Ovary (tissue), 9 donors: Measurements from ENCODE around the gene C3orf20. TPM values are rescaled to one million over a fixed set of nuclear protein-coding genes. Genes with fewer than 3 reads are reported as not detected.

ENCODE experiments used
- DNase-seq, 5 donors: peaks; one replicate each; pipeline ENCODE4 v3.0.0-alpha.2; 2019 to 2020
- H3K27ac ChIP-seq, 2 donors: fragments of 200-600 bp; one replicate each; pipeline versions ENCODE4 v1.5.1 to v1.8.0; 2019 to 2022
- H3K27me3 ChIP-seq: fragments of 200-600 bp; one replicate; pipeline ENCODE4 v1.8.0; 2022
- H3K36me3 ChIP-seq: fragments of 200-600 bp; sonication (generic); one replicate; pipeline ENCODE4 v1.5.1; 2019
- H3K4me1 ChIP-seq: one replicate; pipeline ENCODE4 v1.8.1; 2013; ENCODE audit warnings: mild to moderate bottlenecking, moderate library complexity; ENCODE audit not compliant: insufficient read depth
- H3K4me3 ChIP-seq: fragments of 200-600 bp; sonication (generic); one replicate; pipeline ENCODE4 v1.5.1; 2017
- H3K9me3 ChIP-seq, 2 donors: fragments of 200-600 bp in 1 of 2; sonication (generic) in 1 of 2; one replicate each; pipeline versions ENCODE4 v1.5.1 to v1.8.1; 2013 to 2019; ENCODE audit warnings: mild to moderate bottlenecking in 1 of 2, moderate library complexity in 1 of 2
- CTCF ChIP-seq, 3 donors: fragments of 450-650 bp in 2 of 3; fragments of 200-600 bp in 1 of 3; IDR thresholded peaks; one replicate each; pipeline versions ENCODE4 v1.5.1 to v1.8.0; 2016 to 2022; ENCODE audit warnings: antibody characterized with exemption in 3 of 3, mild to moderate bottlenecking in 1 of 3
- EP300 ChIP-seq: sonication (generic); formaldehyde crosslinking; IDR thresholded peaks from one replicate; pipeline ENCODE4 v1.6.1; 2017; ENCODE audit warnings: antibody characterized with exemption
- POLR2A ChIP-seq: fragments of 450-650 bp; IDR thresholded peaks from one replicate; pipeline ENCODE4 v1.6.1; 2017; ENCODE audit warnings: antibody characterized with exemption, mild to moderate bottlenecking, moderate library complexity
- WGBS, 3 donors: extraction: QIAGEN DNeasy Blood & Tissue Kit in 1 of 3; methylation state at CpG; one replicate each; pipeline versions ENCODE4 v1.1.5 to v1.1.7; 2013 to 2017; 5-methylcytosine and 5-hydroxymethylcytosine counted together
- intact Hi-C, 4 donors: fragments of 100-400 bp; cut with DNase I; formaldehyde crosslinking; loops; one replicate each; pipeline versions ENCODE4 v1.11.0 to v1.15.1; 2022 to 2023
- polyA plus RNA-seq, 2 donors: library from polyadenylated mRNA; stranded (reverse); fragments of 200-250 nt in 1 of 2; fragments of 350-450 nt in 1 of 2; fragmentation: Illumina TruSeq in 1 of 2; extraction: RNeasy Lipid Tissue Mini Kit (QIAGEN cat#74804) in 1 of 2; gene quantifications; one replicate each; pipeline ENCODE4 v1.2.3, GENCODE V29; 2013 to 2014
- total RNA-seq, 7 donors: library from RNA; depleted of rRNA in 2 of 7; stranded (reverse); fragments of >200 nt in 2 of 7; fragmentation: NEBNext Ultra II Directional in 3 of 7; extraction: Animal tissue kit (Norgen Biotek cat#: 25700) in 3 of 7; gene quantifications; one replicate each; pipeline versions ENCODE4 v1.1.0 to v1.2.4, GENCODE V29; 2016 to 2023
- donor health status: DM: no; HTN: no; CAD: no; lungs with moderate emphysema.
- donor health status: DM: no; HTN: no; CAD: no.
- donor health status: Bipolar disorder and iron deficiency.
- donor health status: DM: yes; HTN: yes; CAD: no.
- donor health status: DM: no; HTN: no; CAD: no.
- donor health status: DM: yes; HTN: yes; CAD: no.

C3orf20 gene
- total and polyA plus RNA-seq, 9 donors, result 0.08 to 0.17 (median 0.11) TPM; not detected in 3

GRCh38 chr3:14758959-14759358, 84.0 kb downstream of the C3orf20 start:
- no peak overlapping the region for H3K4me3 ChIP-seq
- H3K36me3 ChIP-seq, result no peaks in the 10 kb centered on the region
- H3K9me3 ChIP-seq, result no peaks in the 10 kb centered on the region
- intact Hi-C loops, result no loop called here
- WGBS, 3 donors, result 89 to 93% (median 92%) methylated on average over 3 of the region's 3 CpGs
- no peaks in the 10 kb centered on the region for H3K4me1 ChIP-seq
- no peaks in the 10 kb centered on the region for H3K27me3 ChIP-seq
- no peak for TF ChIP-seq EP300
- TF ChIP-seq CTCF (IDR thresholded peaks at IDR 0.05), result no peak
- no peak for TF ChIP-seq POLR2A
- no peak for DNase-seq
- no peak overlapping the region for H3K27ac ChIP-seq

GRCh38 chr3:14760185-14760584, 85.2 kb downstream of the C3orf20 start:
- no peak for DNase-seq
- no peaks in the 10 kb centered on the region for H3K36me3 ChIP-seq
- no peaks in the 10 kb centered on the region for H3K27me3 ChIP-seq
- no peaks in the 10 kb centered on the region for H3K4me1 ChIP-seq
- H3K4me3 ChIP-seq, result no peak overlapping the region
- intact Hi-C loops, result no loop called here
- no peak overlapping the region for H3K27ac ChIP-seq
- no peaks in the 10 kb centered on the region for H3K9me3 ChIP-seq
- no peak for TF ChIP-seq POLR2A
- no peak for TF ChIP-seq EP300
- no peak for TF ChIP-seq CTCF (IDR thresholded peaks at IDR 0.05)

GRCh38 chr3:14761121-14761672, 86.3 kb downstream of the C3orf20 start:
- Histone ChIP-seq H3K27me3 (no peaks in the 10 kb centered on the region), H3K36me3 (no peaks in the 10 kb centered on the region), H3K4me1 (no peaks in the 10 kb centered on the region), H3K4me3 (no peak overlapping the region), H3K9me3 (no peaks in the 10 kb centered on the region), H3K27ac (no peak overlapping the region)
- no peak for TF ChIP-seq CTCF (IDR thresholded peaks at IDR 0.05)
- TF ChIP-seq EP300, result no peak
- TF ChIP-seq POLR2A, result no peak
- WGBS, 3 donors, result 65 to 71% (median 70%) methylated on average over 9 of the region's 9 CpGs
- intact Hi-C loops, result no loop called here
- no peak for DNase-seq

GRCh38 chr3:14761866-14762265, 86.9 kb downstream of the C3orf20 start:
- no peaks in the 10 kb centered on the region for H3K36me3 ChIP-seq
- WGBS, 3 donors, result 93 to 94% (median 93%) methylated on average over 2 of the region's 2 CpGs
- H3K27me3 ChIP-seq, result no peaks in the 10 kb centered on the region
- no peaks in the 10 kb centered on the region for H3K9me3 ChIP-seq
- no peak for TF ChIP-seq POLR2A
- no peak for TF ChIP-seq CTCF (IDR thresholded peaks at IDR 0.05)
- TF ChIP-seq EP300, result no peak
- intact Hi-C loops, result no loop called here
- DNase-seq, result no peak
- no peak overlapping the region for H3K4me3 ChIP-seq
- H3K4me1 ChIP-seq, result no peaks in the 10 kb centered on the region
- no peak overlapping the region for H3K27ac ChIP-seq
